GM10847 (cell line): Measurements from ENCODE around the gene DNAJC15.

Experiments
- POLR2A ChIP-seq: IDR thresholded peaks from 2 replicates; pipeline ENCODE4 v1.6.1; 2011; ENCODE audit not compliant: insufficient read length; ENCODE audit errors: extremely low read depth

DNAJC15 gene

DNA sequence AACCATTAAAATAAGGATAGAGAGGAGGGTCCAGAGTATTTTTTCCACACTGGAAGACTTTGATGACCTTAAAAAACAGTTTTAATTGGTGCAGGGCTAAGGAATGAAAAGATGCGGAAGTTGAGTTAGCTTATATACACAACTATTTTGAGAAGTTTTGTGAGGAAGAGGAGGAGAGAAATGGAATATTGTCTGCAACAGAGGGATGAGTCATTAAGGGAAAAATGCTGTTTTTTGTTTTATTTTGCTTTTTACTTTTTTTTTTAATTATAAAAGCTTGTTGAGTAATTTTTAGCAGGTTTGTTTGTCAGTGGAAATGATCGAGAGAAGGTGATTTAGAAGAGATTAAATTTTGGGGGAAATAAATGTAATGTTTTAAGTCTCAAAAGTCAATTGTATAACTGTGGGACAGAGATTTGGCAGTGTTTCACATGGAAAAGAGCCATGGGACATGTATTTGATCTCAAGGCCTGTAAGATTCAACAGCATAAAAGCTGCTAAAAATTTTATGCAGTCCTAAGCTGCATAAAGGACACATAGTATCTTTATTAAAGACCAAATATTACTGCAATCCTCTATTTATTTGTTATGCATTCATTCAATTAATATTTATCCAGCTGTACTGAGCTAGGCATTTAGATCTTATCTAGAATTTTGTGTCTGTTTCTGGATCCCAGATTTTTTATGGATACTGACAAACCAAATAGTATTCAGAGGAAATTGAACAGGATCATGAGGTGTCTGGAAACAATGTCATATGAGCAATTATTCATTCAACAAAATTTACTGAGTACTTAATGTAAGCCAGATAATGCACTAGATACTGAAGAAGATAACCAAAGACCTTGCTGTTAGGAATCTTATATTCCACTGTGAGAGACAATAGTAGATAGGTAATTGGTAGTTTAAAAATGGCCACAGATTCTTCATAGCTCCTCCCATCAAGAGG, 72.7 kb downstream of the DNAJC15 start:
- TF ChIP-seq POLR2A: no peak

DNA sequence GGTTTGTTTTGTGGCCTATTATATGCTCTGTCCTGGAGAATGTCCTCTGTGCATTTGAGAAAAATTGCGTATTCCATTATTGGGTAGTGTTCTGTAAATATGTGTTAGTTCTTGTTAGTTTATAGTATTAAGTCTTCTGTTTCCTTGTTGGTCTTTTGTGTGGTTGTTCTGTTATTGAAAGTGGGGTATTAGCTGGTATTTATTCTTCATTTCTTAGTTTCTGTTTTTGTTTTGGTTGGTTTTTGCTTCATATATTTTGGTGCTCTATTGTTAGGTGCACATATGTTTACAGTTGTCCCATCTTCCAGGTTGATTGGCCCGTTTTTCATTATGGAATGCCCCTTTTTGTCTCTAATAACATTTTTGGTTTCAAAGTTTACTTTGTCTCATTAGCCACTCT, 77.3 kb downstream of the DNAJC15 start:
- no peak for TF ChIP-seq POLR2A

GRCh38 chr13:43102304-43102703, 78.9 kb downstream of the DNAJC15 start:
- no peak for TF ChIP-seq POLR2A

DNA sequence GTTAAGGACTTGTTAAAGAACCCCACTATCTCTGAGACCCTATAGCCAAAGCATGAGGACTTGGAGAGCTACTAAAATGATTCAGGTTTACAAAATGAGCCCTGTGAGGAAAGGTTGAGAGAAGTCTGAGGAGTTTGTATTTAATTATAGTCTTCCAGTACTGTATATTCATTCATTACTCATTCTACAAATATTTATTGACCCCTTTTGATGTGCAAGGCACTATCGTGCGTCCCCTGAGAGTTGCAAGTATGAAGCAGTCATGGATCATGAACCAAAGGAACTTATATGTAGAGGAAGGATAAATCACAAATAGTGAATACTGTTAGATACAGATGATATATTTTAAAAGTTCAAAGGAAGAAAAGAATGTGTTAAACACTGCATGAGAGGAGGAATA, 84.4 kb downstream of the DNAJC15 start:
- TF ChIP-seq POLR2A: no peak

- no peak for TF ChIP-seq POLR2A
Observed at GRCh38 chr13:43110036-43110435, 86.7 kb downstream of the DNAJC15 start.

GRCh38 chr13:43110658-43111057, 87.3 kb downstream of the DNAJC15 start:
- TF ChIP-seq POLR2A: no peak

DNA sequence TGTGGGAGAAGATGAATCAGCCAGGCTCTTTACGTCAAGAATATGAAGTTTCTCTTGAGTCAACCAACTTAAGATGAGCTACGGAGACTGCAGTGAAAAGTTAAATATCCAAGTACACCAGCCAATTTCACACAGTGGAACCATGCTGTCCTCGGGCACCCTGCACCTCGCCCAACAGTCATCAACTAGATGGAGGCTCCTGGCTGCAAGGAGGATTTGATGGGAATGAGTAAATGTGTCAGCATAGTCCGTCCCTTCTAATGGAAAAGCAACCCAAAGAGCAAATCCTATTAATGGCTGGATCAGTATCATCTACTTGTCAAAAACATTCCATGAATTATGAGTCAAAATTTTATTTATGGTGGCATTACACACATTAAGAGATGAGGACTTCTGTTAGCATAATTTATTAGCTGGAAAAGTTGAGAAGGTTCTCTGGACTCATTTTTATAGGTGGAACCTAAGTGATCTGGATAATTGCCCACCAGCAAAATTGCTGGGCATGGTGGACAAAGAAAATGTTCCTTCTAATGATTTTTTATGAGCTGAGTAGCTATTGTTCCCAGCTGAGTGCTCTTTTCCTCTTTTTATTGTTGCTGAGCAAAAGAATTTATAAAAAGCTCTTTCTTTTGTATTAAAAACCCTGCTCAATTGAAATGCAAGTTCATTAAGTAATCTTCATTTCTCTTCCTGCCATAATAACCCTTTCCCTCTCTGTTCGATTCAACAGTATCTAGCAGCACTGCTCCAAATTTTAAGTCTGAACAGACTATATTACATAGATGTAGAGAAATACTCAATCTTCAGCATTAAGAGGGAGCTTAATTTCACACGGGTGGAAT, 88.4 kb downstream of the DNAJC15 start:
- no peak for TF ChIP-seq POLR2A

GRCh38 chr13:43113603-43114002, 90.2 kb downstream of the DNAJC15 start:
- TF ChIP-seq POLR2A: no peak

GRCh38 chr13:43114504-43114903, 91.1 kb downstream of the DNAJC15 start:
- TF ChIP-seq POLR2A: no peak

- TF ChIP-seq POLR2A: no peak
Observed at GRCh38 chr13:43115141-43115540, 91.8 kb downstream of the DNAJC15 start.

GRCh38 chr13:43116242-43116641, 92.9 kb downstream of the DNAJC15 start:
- TF ChIP-seq POLR2A: no peak

- no peak for TF ChIP-seq POLR2A
Observed at GRCh38 chr13:43118521-43118920, 95.1 kb downstream of the DNAJC15 start.

- TF ChIP-seq POLR2A: no peak
Observed at GRCh38 chr13:43119206-43119605, 95.8 kb downstream of the DNAJC15 start.

DNA sequence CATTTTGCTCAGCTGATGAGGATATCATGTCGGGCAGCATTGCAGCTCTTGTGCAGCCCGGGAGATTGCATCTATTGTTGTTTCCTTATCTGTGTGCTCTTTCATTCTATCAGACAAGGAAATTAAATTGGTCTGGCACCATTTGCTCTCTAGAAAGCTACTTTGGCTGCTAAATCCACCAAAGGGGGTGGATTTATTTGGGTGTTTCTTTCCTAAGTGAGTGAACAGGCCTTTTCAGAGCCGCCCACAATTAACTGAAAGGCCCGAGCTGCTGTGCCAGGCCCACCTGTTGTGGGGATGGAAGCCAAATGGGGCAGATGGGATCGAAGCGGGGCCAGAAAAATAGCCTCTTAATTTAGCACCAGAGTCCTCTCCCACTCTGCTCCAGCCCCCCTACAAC, 99.4 kb downstream of the DNAJC15 start:
- TF ChIP-seq POLR2A: no peak

DNA sequence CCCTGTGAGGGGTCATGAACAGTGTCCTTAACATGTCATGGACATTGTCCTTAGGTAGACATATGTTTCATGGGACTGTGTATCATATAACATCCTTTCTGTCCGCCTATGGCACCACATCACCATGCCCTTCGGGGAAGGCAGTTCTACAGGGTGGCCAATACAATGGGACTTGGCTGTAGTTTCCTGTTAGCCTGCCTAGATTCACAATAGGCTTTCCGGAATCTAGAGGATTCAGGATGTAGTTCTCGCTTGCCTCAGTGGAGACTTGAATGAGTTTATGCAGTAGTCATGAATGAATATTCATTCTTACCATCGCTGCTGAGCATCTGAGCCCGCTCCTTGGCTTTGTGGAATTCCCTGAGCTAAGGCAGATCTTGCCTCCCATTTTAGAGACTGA, 100.5 kb downstream of the DNAJC15 start:
- no peak for TF ChIP-seq POLR2A

GRCh38 chr13:43124490-43124889, 101.1 kb downstream of the DNAJC15 start:
- TF ChIP-seq POLR2A: no peak
